ENCODE data around the gene ANKRD35. TPM values are rescaled to one million over a fixed set of nuclear protein-coding genes. Genes with fewer than 3 reads are reported as not detected.
A peak's percentile ranks its signal among the peaks of the same experiment; 100 is the strongest.

Gene ANKRD35
- total and polyA plus RNA-seq, 2 of the 8 experiments (the other 6 are each of a cell fraction or from before 2014, with no cell fraction given) = 1.6 to 3.0 TPM

DNA sequence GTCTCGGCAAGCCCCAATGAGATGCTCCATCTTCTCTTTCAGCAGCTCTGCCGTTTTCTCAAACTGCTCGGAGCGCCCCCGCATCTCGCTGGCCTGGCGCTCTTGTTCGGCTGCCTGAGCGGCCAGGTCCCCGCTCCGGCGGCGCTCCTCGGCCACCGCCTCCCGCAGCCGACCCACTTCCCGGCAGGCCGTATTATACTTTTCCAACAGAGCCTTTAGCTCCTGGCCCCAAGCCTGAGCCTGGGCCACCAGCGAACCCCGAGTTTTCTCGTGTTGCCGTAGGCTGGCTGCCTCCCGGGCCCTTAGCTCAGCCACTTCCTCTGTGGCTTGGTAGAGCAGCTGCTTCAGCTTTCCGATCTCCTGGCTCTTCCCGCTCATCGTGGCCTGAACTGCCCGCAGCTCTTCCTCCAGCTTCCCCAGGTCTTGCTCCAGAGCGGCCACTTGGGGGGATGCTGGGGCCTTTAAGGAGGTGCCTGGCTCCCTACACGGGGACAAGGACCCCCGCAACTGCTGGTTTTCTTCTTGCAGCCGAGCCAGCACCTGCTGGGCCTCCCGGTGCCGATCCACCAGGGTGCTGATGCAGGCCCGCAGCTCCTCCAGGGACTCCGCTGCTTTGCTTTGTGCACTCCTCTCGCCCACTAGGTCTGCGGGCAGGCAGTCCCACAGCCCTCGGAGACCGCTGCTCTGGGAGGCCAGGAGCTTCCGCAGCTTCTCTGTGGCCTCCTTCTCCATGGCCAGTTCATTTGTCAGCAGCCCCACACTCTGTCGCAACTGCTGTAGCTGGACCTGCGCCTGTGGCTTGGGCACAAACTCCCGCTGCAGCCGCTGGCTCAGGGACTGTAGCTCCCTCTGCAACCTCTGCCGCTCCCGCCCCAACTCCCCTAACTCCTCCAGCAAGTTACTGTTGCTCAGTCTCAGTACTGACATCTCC lies 13.4 kb downstream of the ANKRD35 start (continued):
- peak; percentile 55; the same call in 1 of the 2 replicates for TF ChIP-seq SUZ12 (IDR thresholded peaks at IDR 0.05; ENCODE audit: low read length)
- TF ChIP-seq GTF2F1 (IDR thresholded peaks at IDR 0.05; ENCODE audit: borderline replicate concordance, low read depth, low read length) = no peak
- TF ChIP-seq, protein P1, sequence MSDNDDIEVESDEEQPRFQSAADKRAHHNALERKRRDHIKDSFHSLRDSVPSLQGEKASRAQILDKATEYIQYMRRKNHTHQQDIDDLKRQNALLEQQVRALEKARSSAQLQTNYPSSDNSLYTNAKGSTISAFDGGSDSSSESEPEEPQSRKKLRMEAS (IDR thresholded peaks at IDR 0.05) = no peak; the same call in 1 of the 2 replicates
- TF ChIP-seq BCL11A (IDR thresholded peaks at IDR 0.05; ENCODE audit: low read depth in 2 of 2, low read length in 2 of 2) = no peak
- TF ChIP-seq BRCA1 (IDR thresholded peaks at IDR 0.05; ENCODE audit: low read depth, low read length) = no peak
- TF ChIP-seq RFX5 (IDR thresholded peaks at IDR 0.05; ENCODE audit: borderline replicate concordance, low read depth, low read length) = no peak
- no peak for TF ChIP-seq CTBP2 (IDR thresholded peaks at IDR 0.05; ENCODE audit: borderline replicate concordance, insufficient read depth, insufficient read length, low read length)
- no peak for TF ChIP-seq ZNF274 (IDR thresholded peaks at IDR 0.05; ENCODE audit: borderline replicate concordance, extremely low read depth, low read length)
- TF ChIP-seq, protein P2, sequence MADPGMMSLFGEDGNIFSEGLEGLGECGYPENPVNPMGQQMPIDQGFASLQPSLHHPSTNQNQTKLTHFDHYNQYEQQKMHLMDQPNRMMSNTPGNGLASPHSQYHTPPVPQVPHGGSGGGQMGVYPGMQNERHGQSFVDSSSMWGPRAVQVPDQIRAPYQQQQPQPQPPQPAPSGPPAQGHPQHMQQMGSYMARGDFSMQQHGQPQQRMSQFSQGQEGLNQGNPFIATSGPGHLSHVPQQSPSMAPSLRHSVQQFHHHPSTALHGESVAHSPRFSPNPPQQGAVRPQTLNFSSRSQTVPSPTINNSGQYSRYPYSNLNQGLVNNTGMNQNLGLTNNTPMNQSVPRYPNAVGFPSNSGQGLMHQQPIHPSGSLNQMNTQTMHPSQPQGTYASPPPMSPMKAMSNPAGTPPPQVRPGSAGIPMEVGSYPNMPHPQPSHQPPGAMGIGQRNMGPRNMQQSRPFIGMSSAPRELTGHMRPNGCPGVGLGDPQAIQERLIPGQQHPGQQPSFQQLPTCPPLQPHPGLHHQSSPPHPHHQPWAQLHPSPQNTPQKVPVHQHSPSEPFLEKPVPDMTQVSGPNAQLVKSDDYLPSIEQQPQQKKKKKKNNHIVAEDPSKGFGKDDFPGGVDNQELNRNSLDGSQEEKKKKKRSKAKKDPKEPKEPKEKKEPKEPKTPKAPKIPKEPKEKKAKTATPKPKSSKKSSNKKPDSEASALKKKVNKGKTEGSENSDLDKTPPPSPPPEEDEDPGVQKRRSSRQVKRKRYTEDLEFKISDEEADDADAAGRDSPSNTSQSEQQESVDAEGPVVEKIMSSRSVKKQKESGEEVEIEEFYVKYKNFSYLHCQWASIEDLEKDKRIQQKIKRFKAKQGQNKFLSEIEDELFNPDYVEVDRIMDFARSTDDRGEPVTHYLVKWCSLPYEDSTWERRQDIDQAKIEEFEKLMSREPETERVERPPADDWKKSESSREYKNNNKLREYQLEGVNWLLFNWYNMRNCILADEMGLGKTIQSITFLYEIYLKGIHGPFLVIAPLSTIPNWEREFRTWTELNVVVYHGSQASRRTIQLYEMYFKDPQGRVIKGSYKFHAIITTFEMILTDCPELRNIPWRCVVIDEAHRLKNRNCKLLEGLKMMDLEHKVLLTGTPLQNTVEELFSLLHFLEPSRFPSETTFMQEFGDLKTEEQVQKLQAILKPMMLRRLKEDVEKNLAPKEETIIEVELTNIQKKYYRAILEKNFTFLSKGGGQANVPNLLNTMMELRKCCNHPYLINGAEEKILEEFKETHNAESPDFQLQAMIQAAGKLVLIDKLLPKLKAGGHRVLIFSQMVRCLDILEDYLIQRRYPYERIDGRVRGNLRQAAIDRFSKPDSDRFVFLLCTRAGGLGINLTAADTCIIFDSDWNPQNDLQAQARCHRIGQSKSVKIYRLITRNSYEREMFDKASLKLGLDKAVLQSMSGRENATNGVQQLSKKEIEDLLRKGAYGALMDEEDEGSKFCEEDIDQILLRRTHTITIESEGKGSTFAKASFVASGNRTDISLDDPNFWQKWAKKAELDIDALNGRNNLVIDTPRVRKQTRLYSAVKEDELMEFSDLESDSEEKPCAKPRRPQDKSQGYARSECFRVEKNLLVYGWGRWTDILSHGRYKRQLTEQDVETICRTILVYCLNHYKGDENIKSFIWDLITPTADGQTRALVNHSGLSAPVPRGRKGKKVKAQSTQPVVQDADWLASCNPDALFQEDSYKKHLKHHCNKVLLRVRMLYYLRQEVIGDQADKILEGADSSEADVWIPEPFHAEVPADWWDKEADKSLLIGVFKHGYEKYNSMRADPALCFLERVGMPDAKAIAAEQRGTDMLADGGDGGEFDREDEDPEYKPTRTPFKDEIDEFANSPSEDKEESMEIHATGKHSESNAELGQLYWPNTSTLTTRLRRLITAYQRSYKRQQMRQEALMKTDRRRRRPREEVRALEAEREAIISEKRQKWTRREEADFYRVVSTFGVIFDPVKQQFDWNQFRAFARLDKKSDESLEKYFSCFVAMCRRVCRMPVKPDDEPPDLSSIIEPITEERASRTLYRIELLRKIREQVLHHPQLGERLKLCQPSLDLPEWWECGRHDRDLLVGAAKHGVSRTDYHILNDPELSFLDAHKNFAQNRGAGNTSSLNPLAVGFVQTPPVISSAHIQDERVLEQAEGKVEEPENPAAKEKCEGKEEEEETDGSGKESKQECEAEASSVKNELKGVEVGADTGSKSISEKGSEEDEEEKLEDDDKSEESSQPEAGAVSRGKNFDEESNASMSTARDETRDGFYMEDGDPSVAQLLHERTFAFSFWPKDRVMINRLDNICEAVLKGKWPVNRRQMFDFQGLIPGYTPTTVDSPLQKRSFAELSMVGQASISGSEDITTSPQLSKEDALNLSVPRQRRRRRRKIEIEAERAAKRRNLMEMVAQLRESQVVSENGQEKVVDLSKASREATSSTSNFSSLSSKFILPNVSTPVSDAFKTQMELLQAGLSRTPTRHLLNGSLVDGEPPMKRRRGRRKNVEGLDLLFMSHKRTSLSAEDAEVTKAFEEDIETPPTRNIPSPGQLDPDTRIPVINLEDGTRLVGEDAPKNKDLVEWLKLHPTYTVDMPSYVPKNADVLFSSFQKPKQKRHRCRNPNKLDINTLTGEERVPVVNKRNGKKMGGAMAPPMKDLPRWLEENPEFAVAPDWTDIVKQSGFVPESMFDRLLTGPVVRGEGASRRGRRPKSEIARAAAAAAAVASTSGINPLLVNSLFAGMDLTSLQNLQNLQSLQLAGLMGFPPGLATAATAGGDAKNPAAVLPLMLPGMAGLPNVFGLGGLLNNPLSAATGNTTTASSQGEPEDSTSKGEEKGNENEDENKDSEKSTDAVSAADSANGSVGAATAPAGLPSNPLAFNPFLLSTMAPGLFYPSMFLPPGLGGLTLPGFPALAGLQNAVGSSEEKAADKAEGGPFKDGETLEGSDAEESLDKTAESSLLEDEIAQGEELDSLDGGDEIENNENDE (IDR thresholded peaks at IDR 0.05; ENCODE audit: insufficient replicate concordance, low read length) = no peak

Measured in H1 (cell line).